Retina (tissue), 1 donor: Measurements from ENCODE around the gene WWOX.
"Not testable (repeated sequence)": the region's sequence is repeated elsewhere in the genome, so short reads cannot be mapped to it uniquely, and the experiment has no call there.

Experiments
- DNase-seq: peaks from one replicate; pipeline ENCODE4 v3.0.0-alpha.2; 2016

The WWOX gene

DNA sequence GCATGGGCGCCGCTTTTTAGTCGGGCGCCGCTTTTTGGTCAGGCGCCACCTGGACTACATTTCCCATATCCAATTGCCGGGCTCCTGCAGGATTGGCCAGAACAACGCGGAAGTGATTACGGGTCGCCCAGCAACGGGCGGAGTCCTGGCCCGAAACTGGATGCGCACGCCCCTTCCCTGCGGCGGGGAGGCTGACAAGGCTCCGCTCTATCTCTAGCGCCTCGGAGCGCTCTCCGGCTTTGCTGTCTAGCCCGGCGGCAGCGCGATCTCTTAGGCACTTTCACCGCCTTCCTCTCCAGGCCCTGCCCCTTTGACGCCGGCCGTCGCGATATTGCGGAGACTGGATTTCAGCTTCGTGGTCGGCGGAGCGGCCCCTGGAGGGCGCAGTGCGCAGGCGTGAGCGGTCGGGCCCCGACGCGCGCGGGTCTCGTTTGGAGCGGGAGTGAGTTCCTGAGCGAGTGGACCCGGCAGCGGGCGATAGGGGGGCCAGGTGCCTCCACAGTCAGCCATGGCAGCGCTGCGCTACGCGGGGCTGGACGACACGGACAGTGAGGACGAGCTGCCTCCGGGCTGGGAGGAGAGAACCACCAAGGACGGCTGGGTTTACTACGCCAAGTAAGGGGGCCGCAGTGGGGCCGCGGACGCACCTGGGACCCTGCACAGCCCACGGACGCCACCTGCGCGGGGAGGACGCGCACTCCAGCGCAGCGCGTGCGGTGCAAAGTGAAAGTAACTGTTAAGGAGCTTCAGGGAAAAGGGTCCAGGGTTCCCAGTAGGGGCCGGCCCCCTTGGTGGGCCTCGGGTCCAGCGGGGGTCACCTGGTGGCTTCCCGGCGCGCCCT, at the start of gene WWOX:
Gene WWOX, plus strand, starts transcription at position 384 of the 841 bp plus-strand sequence.
- DNase-seq, result peak; percentile 98

DNA sequence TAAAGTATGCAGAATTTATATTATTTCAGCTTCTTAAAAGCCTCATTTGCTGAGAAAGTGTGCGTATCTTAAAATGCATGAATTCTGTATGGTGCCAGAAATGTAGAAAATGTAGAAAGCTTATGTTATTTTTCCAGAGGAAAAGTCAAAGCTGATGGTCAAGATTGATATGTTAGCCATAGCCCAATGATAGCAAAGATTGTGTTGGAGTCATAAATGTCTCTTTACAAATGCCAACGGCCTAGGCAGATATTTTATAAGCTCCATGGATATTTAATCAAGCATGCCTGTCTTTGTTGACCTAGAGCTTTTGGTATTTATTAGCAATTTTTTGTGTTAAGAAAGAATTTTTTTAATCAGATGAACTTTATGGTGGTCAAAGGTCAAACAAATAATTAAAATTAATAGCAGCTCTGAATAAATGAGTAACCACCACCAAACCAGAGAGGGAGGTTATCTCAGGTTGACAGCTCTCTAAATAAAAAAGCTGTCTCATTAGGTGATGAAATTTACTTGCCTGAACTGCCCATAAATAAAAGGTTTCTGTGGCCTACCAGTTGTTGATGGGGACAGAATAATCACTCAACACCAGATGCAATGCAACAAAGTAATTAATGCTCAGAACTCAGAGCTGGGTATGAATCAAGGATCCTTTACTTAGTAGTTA, 48.6 kb upstream of the WWOX start:
- no peak for DNase-seq

DNA sequence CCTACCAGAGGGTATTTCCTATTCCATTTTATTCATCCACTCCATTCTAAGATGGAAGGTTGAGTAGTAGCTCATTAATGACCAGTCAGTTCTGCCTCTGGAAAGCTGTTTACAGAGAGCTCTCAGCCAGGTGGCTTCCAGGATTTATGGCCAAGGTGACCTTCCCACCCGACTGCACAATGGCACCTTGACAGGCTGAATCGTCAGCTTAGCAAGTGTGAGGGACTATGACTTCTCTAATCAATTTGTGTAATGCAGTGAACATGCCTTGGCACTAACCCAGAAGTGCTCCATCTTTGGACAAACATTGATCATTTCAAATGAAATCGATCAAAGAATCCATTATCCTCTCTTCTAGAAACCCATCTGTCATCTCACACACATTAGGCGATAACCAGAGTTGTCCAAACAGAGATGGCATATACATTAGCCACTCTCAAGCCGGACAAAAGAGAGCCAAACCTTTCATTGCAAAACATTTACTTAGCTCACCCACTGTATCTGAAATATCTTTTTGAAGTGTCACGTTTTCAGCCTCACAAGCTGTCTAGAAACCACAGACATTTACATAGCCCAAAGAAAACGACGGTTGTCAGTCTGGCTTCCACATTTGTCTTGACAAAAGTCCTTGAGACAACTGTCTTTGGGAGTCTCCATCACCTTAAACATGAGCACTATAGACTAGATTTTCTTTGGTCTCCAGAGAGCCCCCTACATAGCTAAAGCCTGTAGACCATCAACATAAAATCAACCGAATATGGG, 41.5 kb upstream of the WWOX start:
- DNase-seq, result no peak

DNA sequence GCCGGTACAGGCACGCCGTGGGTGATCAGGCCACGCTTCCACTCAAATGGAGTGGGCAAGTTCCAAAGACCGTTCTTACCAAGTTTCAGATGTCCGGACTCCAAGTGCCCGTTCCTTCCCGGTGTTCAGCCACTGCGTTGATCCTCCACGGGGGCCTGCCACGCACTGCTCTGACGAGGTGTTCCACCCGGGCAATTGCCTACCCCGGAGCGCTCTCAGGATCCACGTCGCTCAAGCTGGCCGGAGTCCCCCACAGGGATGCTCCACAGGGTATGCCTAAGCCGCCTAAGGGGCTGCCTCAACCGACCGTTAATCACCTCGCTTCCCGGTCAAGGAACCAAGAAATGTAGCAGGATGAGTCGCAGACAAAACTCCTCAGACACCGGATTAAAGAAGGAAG, 39.6 kb upstream of the WWOX start:
- DNase-seq, result not testable (repeated sequence)

DNA sequence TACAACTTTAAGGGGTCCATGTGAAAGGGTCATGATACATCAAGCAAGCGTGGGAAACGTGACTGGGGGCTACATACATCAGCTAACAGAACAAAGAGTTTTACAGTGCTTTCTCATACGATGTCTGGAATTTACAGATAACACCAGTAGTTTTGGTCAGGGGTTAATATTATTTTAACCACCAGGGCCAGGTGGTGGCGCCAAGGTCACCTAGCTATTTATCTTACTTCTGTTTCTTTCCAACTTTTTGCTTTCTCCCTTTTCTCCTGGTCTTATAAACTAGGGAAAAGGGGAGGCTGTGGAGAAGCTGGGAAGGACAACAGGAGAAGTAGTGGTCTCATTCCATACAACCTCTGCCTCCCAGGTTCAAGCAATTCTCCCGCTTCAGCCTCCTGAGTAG, 39.2 kb upstream of the WWOX start:
- DNase-seq, result no peak

DNA sequence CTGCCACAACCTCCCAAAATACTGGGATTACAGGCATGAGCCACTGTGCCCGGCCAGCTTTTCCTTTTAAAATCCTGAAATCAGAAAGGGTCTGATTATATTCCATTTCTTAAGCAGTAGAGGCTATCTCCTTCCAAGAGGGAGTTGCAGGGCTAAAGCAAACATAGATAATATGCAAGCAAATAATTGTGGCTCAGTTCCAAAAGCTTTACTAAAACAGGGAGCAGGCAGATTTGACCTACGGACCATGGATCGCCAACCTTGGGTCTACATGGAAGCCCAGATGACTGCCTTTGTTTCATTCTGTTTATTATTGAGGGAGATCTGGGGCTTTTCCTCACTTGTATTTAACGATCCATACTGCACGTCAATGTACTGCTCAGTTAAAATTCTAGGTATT, 38.6 kb upstream of the WWOX start:
- no peak for DNase-seq

DNA sequence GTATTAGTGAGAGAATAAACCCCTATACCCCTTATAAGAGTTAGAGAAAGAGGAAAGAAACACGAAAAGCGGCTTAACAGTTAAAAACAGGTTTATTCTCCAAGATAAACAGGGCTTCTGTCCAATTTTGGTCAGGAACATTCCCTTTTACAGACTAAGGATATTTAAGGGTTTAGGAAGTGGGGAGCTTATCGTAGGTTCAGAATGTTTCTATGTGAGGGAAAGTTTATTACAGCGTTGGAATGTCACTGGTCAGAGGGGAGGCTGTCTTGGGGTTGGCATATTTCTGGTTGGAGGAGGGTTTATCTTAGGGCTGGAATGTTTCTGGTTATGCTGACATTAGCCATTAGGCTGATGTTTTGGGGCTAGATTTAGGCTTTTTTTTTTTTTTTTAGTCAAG, 34.1 kb upstream of the WWOX start:
- DNase-seq, result no peak

DNA sequence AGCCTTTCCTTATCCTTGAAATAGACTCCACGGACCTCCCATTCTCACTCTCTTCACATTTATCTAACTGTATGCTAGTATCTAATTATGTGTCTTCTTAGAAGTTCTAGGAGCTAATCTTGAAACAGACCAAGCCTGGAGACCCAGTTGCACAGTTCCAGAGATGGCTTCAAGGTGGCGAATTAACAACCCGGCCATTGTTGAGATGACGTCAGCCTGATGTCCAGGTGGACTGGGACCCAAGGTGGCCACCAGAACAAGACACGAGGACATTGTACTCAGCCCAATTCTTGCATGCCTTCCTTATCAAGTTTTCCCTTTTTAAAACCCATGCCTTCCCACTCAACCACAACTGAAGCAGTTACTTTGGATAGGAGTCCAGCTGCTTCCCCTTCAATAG, 29.5 kb upstream of the WWOX start:
- no peak for DNase-seq

DNA sequence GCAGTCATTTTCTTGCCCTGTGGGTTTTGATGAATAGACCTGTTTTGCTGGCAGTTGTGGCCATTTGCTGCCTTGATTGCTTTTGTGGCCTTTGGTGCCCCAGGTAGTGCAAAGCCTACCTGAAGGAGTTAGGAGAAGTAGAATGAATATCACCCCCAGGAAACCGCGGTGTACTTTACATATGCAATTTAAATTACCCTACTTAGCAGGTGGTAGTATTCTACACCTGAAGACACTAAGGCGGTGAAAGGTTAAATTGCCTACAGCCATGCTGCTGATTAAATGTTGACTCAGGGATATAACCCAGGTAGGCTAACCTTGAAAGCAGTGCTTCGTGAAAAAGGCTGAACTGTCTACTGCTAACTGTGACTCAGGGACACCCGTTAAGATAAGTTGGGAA, 27.2 kb upstream of the WWOX start:
- no peak for DNase-seq

DNA sequence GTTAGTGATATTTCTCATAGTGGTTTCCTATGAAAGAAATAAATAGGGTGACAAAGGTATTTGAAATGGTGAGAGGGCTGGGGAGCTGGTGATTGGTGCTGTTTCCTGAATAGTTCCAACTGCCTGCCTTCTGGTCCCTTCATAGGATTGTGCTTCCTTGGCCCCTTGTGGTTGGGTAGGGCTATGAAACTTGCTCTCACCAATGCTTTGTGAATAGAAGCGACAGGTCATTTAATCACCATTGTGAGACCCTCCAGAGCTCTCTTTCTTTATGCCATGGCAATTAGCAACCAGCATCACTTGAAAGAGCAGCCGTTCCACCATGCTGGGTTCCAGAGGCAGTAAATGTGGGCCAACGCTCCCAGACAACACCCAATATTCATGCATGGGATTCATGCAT, 23.7 kb upstream of the WWOX start:
- no peak for DNase-seq

DNA sequence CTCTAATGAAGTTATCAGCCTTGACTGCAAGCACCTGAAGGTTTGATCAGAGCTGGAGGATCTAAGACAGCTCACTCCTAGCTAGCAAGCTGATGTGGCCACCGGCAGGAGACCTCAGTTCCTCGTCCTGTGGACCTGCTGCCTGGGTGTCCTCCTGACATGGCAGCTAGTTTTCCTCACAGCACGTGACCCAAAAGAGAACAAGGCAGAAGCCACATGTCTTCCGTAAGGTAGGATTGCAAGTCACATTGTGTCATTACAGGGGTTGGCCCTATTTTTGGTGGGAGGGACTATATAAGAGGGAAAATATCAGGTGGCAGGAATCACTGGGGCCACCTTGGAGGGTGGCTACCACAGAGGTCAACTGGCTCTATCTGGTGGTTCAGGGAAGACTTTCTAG, 18.1 kb upstream of the WWOX start:
- DNase-seq, result no peak

DNA sequence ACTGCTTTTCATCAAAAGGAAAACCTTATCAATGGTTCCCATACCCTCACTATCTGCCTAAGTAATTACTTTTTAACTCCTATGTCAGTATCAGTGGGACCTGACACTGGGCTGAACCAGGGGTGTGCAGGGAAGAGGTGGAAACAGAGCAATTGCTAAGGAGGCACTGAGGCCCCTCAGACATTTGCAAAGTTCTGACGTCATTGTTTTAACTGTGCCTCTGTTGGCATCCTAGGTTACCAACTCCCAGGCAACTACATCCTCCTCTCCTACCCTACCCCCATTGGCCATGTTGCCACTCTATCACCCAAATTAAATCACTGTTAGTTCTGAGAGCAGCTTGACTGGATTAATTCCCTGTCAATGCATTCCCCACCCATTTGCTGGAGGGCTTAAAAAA, 8.0 kb upstream of the WWOX start:
- DNase-seq, result no peak

DNA sequence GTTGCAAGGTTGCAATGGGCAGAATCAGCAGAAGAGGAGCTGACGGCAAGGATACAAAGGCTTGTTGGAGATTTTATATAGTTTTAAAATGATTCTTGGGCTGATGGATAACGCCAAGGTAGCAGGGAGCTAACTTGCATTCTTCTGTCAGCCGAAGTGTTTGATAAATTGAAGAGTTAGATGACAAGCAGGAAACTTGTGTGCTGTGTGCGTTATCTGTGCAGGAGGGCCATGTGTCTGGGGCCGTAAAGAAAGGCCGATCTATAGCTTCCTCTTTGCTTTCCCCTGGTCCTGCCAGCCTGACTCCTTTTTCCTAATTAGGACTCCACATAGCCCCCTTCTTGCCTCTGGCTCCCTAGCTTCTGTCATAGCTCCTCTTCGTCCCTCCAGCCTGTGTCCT, 6.7 kb upstream of the WWOX start:
- DNase-seq, result no peak

DNA sequence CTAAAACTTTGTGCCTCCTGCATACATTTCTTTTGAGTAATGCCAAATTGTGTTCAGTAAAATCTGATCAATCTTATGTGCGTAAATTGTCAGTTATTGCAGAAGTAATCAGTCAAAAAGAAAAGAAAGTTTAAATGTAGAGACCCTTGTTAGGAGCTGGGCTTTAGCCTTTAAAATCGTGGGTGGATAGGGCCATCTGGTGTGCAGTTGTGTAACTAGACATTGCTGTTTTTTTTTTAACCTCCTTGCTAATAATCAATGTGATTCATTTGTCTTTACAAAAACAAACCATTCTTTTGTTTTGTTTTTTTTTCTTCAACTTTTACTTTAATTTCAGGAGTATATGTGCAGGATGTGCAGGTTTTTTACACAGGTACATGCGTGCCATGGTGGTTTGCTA, 5.3 kb upstream of the WWOX start:
- no peak for DNase-seq

DNA sequence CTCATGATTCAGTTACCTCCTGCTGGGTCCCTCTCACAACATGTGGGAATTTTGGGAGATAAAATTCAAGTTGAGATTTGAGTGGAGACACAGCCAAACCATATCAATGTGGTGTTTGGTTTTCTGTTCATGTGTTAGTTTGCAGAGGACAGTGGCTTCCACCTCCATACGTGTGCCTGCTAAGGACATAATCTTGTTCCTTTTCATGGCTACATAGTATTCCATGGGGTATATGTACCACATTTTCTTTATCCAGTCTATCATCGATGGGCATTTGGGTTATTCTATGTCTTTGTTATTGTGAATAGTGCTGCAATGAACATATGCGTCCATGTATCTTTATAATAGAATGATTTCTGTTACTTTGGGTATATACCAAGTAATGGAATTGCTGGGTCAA, 4.5 kb upstream of the WWOX start:
- DNase-seq, result no peak

DNA sequence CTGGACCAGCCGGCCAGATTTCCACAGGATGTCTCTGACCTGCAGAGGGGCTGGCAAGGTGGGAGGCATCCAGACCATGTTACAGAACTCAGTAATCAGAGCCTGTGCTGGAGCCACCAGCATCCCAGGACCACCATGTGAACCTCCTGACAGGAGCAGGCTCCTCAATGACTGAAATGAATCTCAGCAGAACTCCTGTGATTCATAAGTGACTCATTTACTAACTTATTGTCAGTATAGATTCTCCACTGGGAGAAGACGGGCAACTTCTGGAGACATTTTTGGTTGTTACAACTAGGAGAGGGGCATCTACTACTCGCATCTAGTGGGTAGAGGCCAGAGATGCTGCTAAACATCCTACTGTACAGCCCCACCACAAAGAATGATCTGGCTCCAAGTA, 3.1 kb upstream of the WWOX start:
- no peak for DNase-seq

DNA sequence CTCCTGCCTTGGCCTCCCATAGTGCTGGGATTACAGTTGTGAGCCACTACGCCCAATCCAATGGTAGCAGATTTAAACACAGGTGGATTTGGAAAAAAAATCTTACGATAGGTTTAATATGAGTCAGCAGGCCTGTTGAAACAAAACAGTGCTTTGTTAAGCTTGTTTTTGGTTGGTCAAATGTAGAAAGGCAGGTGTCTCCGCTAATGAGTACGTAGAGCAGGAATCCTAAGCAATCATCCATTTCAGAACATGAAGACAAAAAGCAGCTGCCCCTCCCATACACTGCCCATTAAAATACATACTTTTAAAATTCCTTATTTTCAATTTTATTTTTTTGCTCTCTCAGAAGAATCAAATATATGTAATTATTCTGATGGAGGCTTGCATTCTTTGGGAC, 1.9 kb upstream of the WWOX start:
- no peak for DNase-seq

DNA sequence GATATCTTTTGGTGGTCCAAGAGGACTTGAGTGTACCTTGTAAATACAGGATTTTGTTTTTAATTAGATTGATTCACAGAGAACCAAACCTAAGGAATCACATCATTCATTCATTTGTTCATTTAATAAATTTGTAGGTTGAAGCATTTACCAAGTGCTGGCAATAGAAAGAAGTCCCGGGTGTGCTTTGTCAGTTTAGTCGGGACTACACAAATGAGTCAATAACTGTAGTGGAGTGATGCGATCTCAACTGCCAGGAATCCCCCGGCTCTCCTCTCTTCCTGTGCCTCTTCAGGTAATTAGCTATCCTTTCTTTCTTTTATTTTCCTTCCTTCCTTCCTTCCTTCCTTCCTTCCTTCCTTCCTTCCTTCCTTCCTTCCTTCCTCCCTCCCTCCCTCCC, 1.4 kb upstream of the WWOX start:
- no peak for DNase-seq

DNA sequence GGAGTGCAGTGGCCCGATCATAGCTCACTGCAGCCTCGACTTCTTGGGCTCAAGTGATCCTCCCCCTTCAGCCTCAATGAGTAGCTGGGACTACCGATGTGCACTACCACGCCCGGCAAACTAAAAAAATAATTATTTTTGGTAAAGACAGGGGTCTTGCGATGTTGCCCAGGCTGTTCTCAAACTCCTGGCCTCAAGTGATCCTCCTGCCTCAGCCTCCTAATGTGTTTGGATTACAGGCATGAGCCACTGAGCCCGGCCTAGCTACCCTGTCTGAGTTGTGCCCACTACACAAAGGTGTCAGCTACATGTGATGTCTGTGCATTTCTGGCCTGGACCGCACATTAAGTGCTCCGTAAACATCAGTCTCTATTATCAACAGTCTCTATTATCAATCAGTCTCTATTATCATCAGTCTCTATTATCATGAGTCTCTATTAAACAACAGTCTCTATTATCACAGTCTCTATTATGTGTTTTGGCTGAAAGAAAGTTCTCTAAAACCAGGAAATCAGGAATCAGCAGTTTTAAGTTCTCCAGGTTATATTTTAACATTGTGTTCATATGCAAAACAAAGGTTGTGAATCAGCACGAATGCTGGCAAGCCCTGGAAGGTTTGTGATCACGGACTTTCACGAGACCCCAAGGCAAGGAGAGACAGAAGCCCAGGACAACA, 721 bp upstream of the WWOX start:
- no peak for DNase-seq

DNA sequence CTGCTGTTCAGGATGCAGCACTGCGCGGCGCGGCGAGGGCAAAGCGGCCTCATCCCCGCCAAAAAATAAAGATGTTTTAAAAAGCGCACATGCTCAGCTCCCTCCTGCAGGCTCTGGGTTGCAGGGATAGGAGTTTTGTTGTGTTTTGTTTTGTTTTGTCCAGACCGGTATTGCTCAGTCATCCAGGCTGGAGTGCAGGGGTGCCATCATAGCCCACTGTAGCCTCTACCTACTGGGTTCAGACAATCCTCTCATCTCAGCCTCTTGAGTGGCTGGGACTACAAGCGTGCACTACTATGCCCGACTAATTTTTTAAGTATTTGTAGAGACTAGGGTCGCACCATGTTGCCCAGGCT, 636 bp downstream of the WWOX start:
- no peak for DNase-seq

DNA sequence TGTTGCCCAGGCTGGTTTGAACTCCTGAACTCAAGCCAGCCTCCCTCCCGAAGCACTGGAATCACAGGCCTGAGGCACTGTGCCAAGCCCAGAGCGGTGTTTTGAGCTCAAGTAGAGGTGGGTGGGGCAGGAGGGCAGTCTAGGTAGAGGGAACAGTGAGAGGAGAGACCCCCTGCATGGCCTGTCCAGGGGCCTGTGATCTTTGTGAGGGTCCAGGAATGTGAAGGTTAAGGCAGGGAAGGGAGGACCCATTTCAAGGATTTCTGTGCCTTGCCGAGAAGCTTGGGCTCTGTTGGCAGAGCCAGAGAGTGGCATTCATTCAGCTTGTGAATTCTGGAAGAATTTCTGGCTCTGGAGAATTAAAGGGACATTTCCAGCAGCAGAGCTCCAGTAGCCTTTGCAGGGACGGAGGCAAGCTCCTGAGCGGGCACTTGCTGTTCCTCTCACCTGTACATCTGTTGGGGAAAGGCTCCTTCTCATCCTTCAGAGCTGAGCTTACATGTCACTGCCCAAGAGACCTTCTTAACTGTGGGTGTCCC, 2.7 kb downstream of the WWOX start:
- no peak for DNase-seq

DNA sequence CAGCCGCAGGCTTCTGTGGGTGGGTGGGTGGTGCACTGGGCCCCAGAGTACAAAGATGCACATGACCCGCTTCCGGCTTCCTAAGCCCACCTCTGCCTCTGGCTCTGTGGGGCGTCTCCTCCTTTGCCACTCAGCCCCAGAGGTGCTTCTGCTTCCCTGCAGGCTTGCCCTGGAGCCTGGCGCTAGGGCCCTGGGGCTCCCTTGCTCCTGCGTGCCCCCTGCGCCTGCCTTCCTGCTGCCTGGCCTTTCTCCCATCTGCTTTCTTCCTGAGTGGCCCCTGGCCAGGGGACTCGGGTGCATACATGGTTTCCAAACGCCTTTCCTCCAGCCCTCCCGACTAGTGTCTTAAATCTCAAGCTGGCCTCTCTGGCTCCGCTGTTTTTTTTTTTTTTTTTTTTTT, 3.4 kb downstream of the WWOX start:
- no peak for DNase-seq

DNA sequence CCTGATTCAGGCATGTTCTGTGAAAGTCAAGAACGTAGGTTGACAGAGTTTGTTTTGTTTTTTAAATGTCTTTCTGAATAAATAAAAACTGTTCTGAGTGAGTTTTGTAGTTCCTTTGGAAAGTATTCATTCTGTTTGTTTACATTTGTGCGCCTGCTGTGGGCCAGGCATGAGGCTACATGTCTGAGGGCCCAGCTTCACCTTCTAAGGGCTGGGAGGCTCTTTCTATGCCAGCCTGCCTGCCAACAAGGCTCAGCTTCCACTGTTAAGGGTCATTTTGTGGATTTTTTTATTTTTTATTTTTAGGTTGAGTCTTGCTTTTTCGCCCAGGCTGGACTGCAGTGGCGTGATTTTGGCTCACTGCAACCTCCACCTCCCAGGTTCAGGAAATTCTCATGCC, 6.1 kb downstream of the WWOX start:
- no peak for DNase-seq
